Endothelial cell of umbilical vein (primary cell): Measurements from ENCODE around the gene HECW1. TPM values are rescaled to one million over a fixed set of nuclear protein-coding genes. Genes with fewer than 3 reads are reported as not detected.

Source experiments
- BruUV-seq: library from RNA; stranded (reverse); fragments of 400-500 nt; replicated peaks from 2 replicates; lab custom pipeline; 2021; lab: Mats Ljungman, UMichigan
- CTCF ChIA-PET: fragments of 300-600, 350-600 bp; sonication (Branson Sonifier 250); formaldehyde crosslinking; loops from one replicate; lab custom pipeline; 2021; ENCODE audit warnings: antibody characterized with exemption, inconsistent platforms; lab: Charles Lee
- POLR2A ChIA-PET: fragments of 300-600, 350-600 bp; sonication (Branson Sonifier 250); formaldehyde crosslinking; loops from one replicate; lab custom pipeline; 2021; ENCODE audit warnings: antibody characterized with exemption, inconsistent platforms; lab: Charles Lee
- DNase-seq: peaks from one replicate; pipeline ENCODE4 v3.0.0-alpha.2; 2011; ENCODE audit warnings: low read depth, low spot score
- FAIRE-seq: peaks from 2 replicates; lab custom pipeline; 2011; peaks lifted over from hg19 to GRCh38; lab: Jason Lieb, UNC
- H2AFZ ChIP-seq: 2 replicates; pipeline ENCODE4 v1.6.0; 2012; ENCODE audit warnings: low read depth, low read length, control low read depth, inconsistent platforms
- H3K27ac ChIP-seq: 2 replicates; pipeline ENCODE4 v1.5.1; 2011; ENCODE audit warnings: low read depth, mild to moderate bottlenecking, control low read depth, low read length, moderate library complexity; ENCODE audit not compliant: insufficient read depth
- H3K27me3 ChIP-seq, 2 experiments: 2 replicates each; pipeline versions ENCODE4 v1.6.0 to v1.6.1; 2011; ENCODE audit warnings: low read length in 2 of 2, mixed read lengths in 1 of 2; ENCODE audit not compliant: control insufficient read depth in 2 of 2, insufficient read depth in 2 of 2
- H3K36me3 ChIP-seq, 2 experiments: 2 replicates in 1 of 2; 3 replicates in 1 of 2; pipeline ENCODE4 v1.5.1; 2011; ENCODE audit warnings: low read length in 2 of 2, mild to moderate bottlenecking in 1 of 2, moderate library complexity in 1 of 2; ENCODE audit not compliant: control insufficient read depth in 2 of 2, insufficient read depth in 2 of 2; ENCODE audit errors: extremely low read depth in 1 of 2
- H3K4me1 ChIP-seq: 3 replicates; pipeline ENCODE4 v1.5.1; 2011; ENCODE audit warnings: mild to moderate bottlenecking, low read length; ENCODE audit not compliant: control insufficient read depth, insufficient read depth; ENCODE audit errors: extremely low read depth
- H3K4me2 ChIP-seq: 2 replicates; pipeline ENCODE4 v1.6.1; 2011; ENCODE audit warnings: low read length, control low read depth, mixed read lengths; ENCODE audit not compliant: insufficient read depth
- H3K4me3 ChIP-seq, 3 experiments: fragments of 200-600 bp in 1 of 3; sonication (generic), shearing (Covaris generic) in 1 of 3; replicated peaks in 1 of 3; 2 replicates each; pipeline ENCODE4 v1.5.1; 2011 to 2016; ENCODE audit warnings: control low read depth in 3 of 3, low read length in 3 of 3, mild to moderate bottlenecking in 2 of 3, inconsistent platforms in 1 of 3, low read depth in 1 of 3, moderate library complexity in 1 of 3; ENCODE audit not compliant: insufficient read depth in 1 of 3
- H3K79me2 ChIP-seq: 2 replicates; pipeline ENCODE4 v1.6.0; 2012; ENCODE audit warnings: low read length, inconsistent platforms; ENCODE audit not compliant: control insufficient read depth, insufficient read depth
- H3K9ac ChIP-seq: replicated peaks from 2 replicates; pipeline ENCODE3; 2011; ENCODE audit warnings: low read length, control low read depth; ENCODE audit not compliant: insufficient read depth; ENCODE audit errors: extremely low read depth
- H3K9me1 ChIP-seq: replicated peaks from 3 replicates; pipeline ENCODE4 v1.6.0; 2011; ENCODE audit warnings: mild to moderate bottlenecking, low read length; ENCODE audit not compliant: control insufficient read depth, insufficient read depth; ENCODE audit errors: extremely low read depth
- H3K9me3 ChIP-seq: replicated peaks from 2 replicates; pipeline ENCODE4 v1.5.1; 2012; ENCODE audit warnings: low read length, inconsistent platforms; ENCODE audit not compliant: control insufficient read depth, insufficient read depth
- H4K20me1 ChIP-seq: replicated peaks from 2 replicates; pipeline ENCODE3; 2011; ENCODE audit warnings: mild to moderate bottlenecking, low read length; ENCODE audit not compliant: control insufficient read depth, insufficient read depth; ENCODE audit errors: extremely low read depth
- CTCF ChIP-seq, 2 donors: IDR thresholded peaks; 1 replicate in 1 of 2; 2 replicates in 1 of 2; pipeline ENCODE4 v1.5.1; 2011; ENCODE audit warnings: low read length in 2 of 2, mild to moderate bottlenecking in 2 of 2, moderate library complexity in 2 of 2, control low read depth in 1 of 2, inconsistent platforms in 1 of 2, low read depth in 1 of 2; ENCODE audit not compliant: insufficient read depth in 1 of 2; ENCODE audit errors: extremely low read depth in 1 of 2
- EZH2 ChIP-seq: IDR thresholded peaks from 2 replicates; pipeline ENCODE4 v1.6.1; 2012; ENCODE audit warnings: borderline replicate concordance, low read depth, mild to moderate bottlenecking, moderate library complexity, low read length, inconsistent platforms; ENCODE audit not compliant: severe bottlenecking
- FOS ChIP-seq: IDR thresholded peaks from 2 replicates; pipeline ENCODE4 v1.6.1; 2011; ENCODE audit warnings: mild to moderate bottlenecking, low read length, moderate library complexity, borderline replicate concordance; ENCODE audit not compliant: insufficient read depth
- GATA2 ChIP-seq: IDR thresholded peaks from 2 replicates; pipeline ENCODE4 v1.7.0; 2011; ENCODE audit warnings: low read depth, mild to moderate bottlenecking, moderate library complexity, mixed read lengths, low read length; ENCODE audit not compliant: insufficient read length, insufficient read depth
- JUN ChIP-seq: IDR thresholded peaks from 2 replicates; pipeline ENCODE4 v1.6.1; 2011; ENCODE audit warnings: borderline replicate concordance, low read depth; ENCODE audit not compliant: insufficient read length, insufficient read depth
- MAX ChIP-seq: IDR thresholded peaks from 2 replicates; pipeline ENCODE4 v1.6.1; 2011; ENCODE audit not compliant: insufficient read depth, insufficient read length
- MYC ChIP-seq: IDR thresholded peaks from one replicate; pipeline ENCODE4 v1.6.1; 2011; ENCODE audit warnings: mild to moderate bottlenecking, low read depth, low read length
- POLR2A ChIP-seq: IDR thresholded peaks from 2 replicates; pipeline ENCODE4 v1.6.1; 2012; ENCODE audit warnings: low read depth, mild to moderate bottlenecking, control low read depth, low read length
- POLR2AphosphoS5 ChIP-seq: IDR thresholded peaks from 2 replicates; pipeline ENCODE4 v1.6.1; 2012; ENCODE audit warnings: low read depth, mild to moderate bottlenecking, control low read depth, low read length, moderate library complexity; ENCODE audit not compliant: insufficient read depth
- dilution Hi-C: fragments of 300-500 bp; cut with MboI; formaldehyde crosslinking; loops from one replicate; pipeline ENCODE4 v1.15.0; 2019; ENCODE audit warnings: low sequenced_read_pairs; ENCODE audit not compliant: extremely low pct_ligation_motif_present
- intact Hi-C: fragments of 100-400 bp; cut with micrococcal nuclease; formaldehyde crosslinking; loops from one replicate; pipeline ENCODE4 v1.10.0; 2022
- polyA plus RNA-seq, 4 experiments: library from polyadenylated mRNA; depleted of rRNA in 3 of 4; stranded (reverse) in 3 of 4; unstranded in 1 of 4; fragments of >200 nt; gene quantifications; 2 replicates each; pipeline versions ENCODE4 v1.2.1 to v1.2.3, GENCODE V29; 2011 to 2012; ENCODE audit warnings: missing spikeins in 1 of 4
- total RNA-seq: library from RNA; stranded (reverse); gene quantifications from 2 replicates; pipeline ENCODE4 v1.2.3, GENCODE V29; 2021

Gene HECW1
- total and polyA plus RNA-seq, 2 donors (not counting 3 experiments of a cell fraction or from before 2014, with no cell fraction given), result not detected

DNA sequence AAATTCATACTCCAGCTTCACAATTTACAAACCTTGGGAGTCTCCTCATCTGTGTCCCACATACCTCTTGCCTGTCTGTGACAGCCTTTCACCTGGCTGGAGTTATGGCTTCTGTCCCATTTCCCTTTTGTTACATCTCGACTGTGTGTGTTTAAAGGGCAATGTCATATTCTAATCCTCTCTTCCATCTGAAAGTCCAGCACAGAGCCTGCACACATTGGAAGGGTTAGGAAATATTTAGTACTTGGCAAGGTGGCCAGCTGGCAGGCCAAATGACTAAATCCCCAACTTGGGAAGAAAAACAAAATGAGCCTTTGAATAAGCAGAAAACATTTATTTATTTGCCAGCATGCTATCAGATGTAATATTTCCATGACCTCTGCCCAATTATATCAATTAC lies 350.4 kb downstream of the HECW1 start:
- POLR2A ChIA-PET, result no interaction called here
- CTCF ChIA-PET, result interaction anchor here (1.8 kb wide), 1 partner anchor 23 kb away, joined by 5 read pairs; no protein-coding TSS in a partner anchor

More for the DNA sequence above, 350.4 kb downstream of the HECW1 start:
- no peak for DNase-seq
- no peak overlapping the region for H3K27ac ChIP-seq
- intact Hi-C loops, result no loop called here
- no peak overlapping the region for H3K4me3 ChIP-seq
- no peak overlapping the region for H3K9ac ChIP-seq
- no peaks in the 10 kb centered on the region for H4K20me1 ChIP-seq
- FAIRE-seq, result no peak
- no peak overlapping the region for H2AFZ ChIP-seq
- no peaks in the 10 kb centered on the region for H3K9me1 ChIP-seq
- H3K4me2 ChIP-seq, result no peak overlapping the region
- no peaks in the 10 kb centered on the region for H3K36me3 ChIP-seq
- no TSS peak for BruUV-seq
- no peak for TF ChIP-seq MYC
- TF ChIP-seq JUN, result no peak
- TF ChIP-seq GATA2, result no peak
- no peak for TF ChIP-seq POLR2AphosphoS5
- no peak for TF ChIP-seq FOS
- TF ChIP-seq POLR2A, result no peak
- no peak for TF ChIP-seq CTCF (IDR thresholded peaks at IDR 0.05; ENCODE audit: extremely low read depth in 1 of 2, insufficient read depth in 1 of 2, low read depth in 1 of 2, low read length in 2 of 2)
- TF ChIP-seq MAX, result no peak
- no peak for TF ChIP-seq EZH2
- no peaks in the 10 kb centered on the region for H3K4me1 ChIP-seq
- no peaks in the 10 kb centered on the region for H3K79me2 ChIP-seq
- H3K9me3 ChIP-seq, result no peaks in the 10 kb centered on the region
- peaks cover 0 to 2% of the 10 kb centered on the region in 2 experiments for H3K27me3 ChIP-seq
- dilution Hi-C loops, result no loop called here
